ENCODE data around the gene POLE. TPM values are rescaled to one million over a fixed set of nuclear protein-coding genes. Genes with fewer than 3 reads are reported as not detected.

POLE gene
- total and polyA plus RNA-seq, 2 experiments from 2014 or later = 26.6 to 34.2 TPM

- H3K79me2 ChIP-seq = peaks cover 4% of the 10 kb centered on the region
- no peak for DNase-seq (ENCODE audit: low spot score)
- no peak overlapping the region for H3K4me2 ChIP-seq
- H2AFZ ChIP-seq = no peak overlapping the region
- H3K27ac ChIP-seq = no peak overlapping the region
- no peak for TF ChIP-seq CTCF (IDR thresholded peaks at IDR 0.05; ENCODE audit: poor library complexity)
- TF ChIP-seq EZH2 (IDR thresholded peaks at IDR 0.05; ENCODE audit: borderline replicate concordance) = no peak
- no peak for TF ChIP-seq EZH2phosphoT487 (IDR thresholded peaks at IDR 0.05; ENCODE audit: low read depth, severe bottlenecking, unreplicated experiment)
- H4K20me1 ChIP-seq (ENCODE audit: insufficient read depth, poor library complexity, severe bottlenecking) = no peaks in the 10 kb centered on the region
- H3K4me1 ChIP-seq (ENCODE audit: insufficient read depth) = no peaks in the 10 kb centered on the region
- 95% methylated on average over 31 of the region's 31 CpGs for WGBS (ENCODE audit: low lambda C conversion rate, missing lambda C conversion rate)
- H3K27me3 ChIP-seq = no peaks in the 10 kb centered on the region
- no peak overlapping the region for H3K4me3 ChIP-seq
- H3K9me2 ChIP-seq (replicated peaks; ENCODE audit: insufficient read depth) = no peaks in the 10 kb centered on the region
- no peaks in the 10 kb centered on the region for H3K9me3 ChIP-seq (ENCODE audit: low read depth)
- H3K36me3 ChIP-seq (replicated peaks; ENCODE audit: insufficient read depth, low read depth) = no peaks in the 10 kb centered on the region
Observed at GRCh38 chr12:132719141-132719953, 32.2 kb upstream of the POLE start.

- Histone ChIP-seq H3K9me3 (ENCODE audit: low read depth) (no peaks in the 10 kb centered on the region), H3K36me3 (replicated peaks; ENCODE audit: insufficient read depth, low read depth) (no peaks in the 10 kb centered on the region), H3K4me2 (no peak overlapping the region), H3K27me3 (no peaks in the 10 kb centered on the region), H3K4me3 (no peak overlapping the region), H3K9me2 (replicated peaks; ENCODE audit: insufficient read depth) (no peaks in the 10 kb centered on the region), H4K20me1 (ENCODE audit: insufficient read depth, poor library complexity, severe bottlenecking) (no peaks in the 10 kb centered on the region), H2AFZ (no peak overlapping the region), H3K79me2 (peaks cover 11% of the 10 kb centered on the region), H3K27ac (no peak overlapping the region), H3K4me1 (ENCODE audit: insufficient read depth) (no peaks in the 10 kb centered on the region)
- TF ChIP-seq EZH2 (IDR thresholded peaks at IDR 0.05; ENCODE audit: borderline replicate concordance) (no peak), CTCF (IDR thresholded peaks at IDR 0.05; ENCODE audit: poor library complexity) (no peak), EZH2phosphoT487 (IDR thresholded peaks at IDR 0.05; ENCODE audit: low read depth, severe bottlenecking, unreplicated experiment) (no peak)
- WGBS (ENCODE audit: low lambda C conversion rate, missing lambda C conversion rate) = 97% methylated on average over 15 of the region's 21 CpGs
- no peak for DNase-seq (ENCODE audit: low spot score)
Observed at GRCh38 chr12:132718644-132719043, 31.5 kb upstream of the POLE start.

GRCh38 chr12:132717531-132718387 lies 30.6 kb upstream of the POLE start:
- Histone ChIP-seq H3K9me3 (ENCODE audit: low read depth) (no peaks in the 10 kb centered on the region), H3K4me2 (no peak overlapping the region), H2AFZ (no peak overlapping the region), H3K4me3 (no peak overlapping the region), H3K9me2 (replicated peaks; ENCODE audit: insufficient read depth) (no peaks in the 10 kb centered on the region), H3K79me2 (peaks cover 20% of the 10 kb centered on the region), H3K4me1 (ENCODE audit: insufficient read depth) (no peaks in the 10 kb centered on the region), H4K20me1 (ENCODE audit: insufficient read depth, poor library complexity, severe bottlenecking) (no peaks in the 10 kb centered on the region), H3K36me3 (replicated peaks; ENCODE audit: insufficient read depth, low read depth) (no peaks in the 10 kb centered on the region), H3K27ac (no peak overlapping the region), H3K27me3 (no peaks in the 10 kb centered on the region)
- WGBS (ENCODE audit: low lambda C conversion rate, missing lambda C conversion rate) = 95% methylated on average over 56 of the region's 61 CpGs
- no peak for DNase-seq (ENCODE audit: low spot score)
- TF ChIP-seq CTCF (IDR thresholded peaks at IDR 0.05; ENCODE audit: poor library complexity) (no peak), EZH2 (IDR thresholded peaks at IDR 0.05; ENCODE audit: borderline replicate concordance) (no peak), EZH2phosphoT487 (IDR thresholded peaks at IDR 0.05; ENCODE audit: low read depth, severe bottlenecking, unreplicated experiment) (no peak)

All from hepatocyte (in vitro differentiated cells).